GM12878 (cell line): Measurements from ENCODE around the gene ABCC3. TPM values are rescaled to one million over a fixed set of nuclear protein-coding genes. Genes with fewer than 3 reads are reported as not detected.

ENCODE experiments used
- ATAC-seq: fragments of 200-7000 bp; cut with Tn5 transposase; 3 replicates; pipeline ENCODE4 v1.9.1; 2020; ENCODE audit warnings: mild to moderate bottlenecking, moderate library complexity
- BruUV-seq: library from RNA; stranded (reverse); fragments of 400-500 nt; replicated peaks from 2 replicates; lab custom pipeline; 2021; lab: Mats Ljungman, UMichigan
- CTCF ChIA-PET: fragments of 300-600 bp; sonication (Branson Sonifier 250); formaldehyde crosslinking; extraction: SDS; loops from one replicate; lab custom pipeline; 2021; ENCODE audit warnings: inconsistent platforms; lab: Yijun Ruan, JAX
- POLR2A ChIA-PET: fragments of 350-600 bp; formaldehyde crosslinking; extraction: SDS; loops from one replicate; lab custom pipeline; 2021; ENCODE audit warnings: inconsistent platforms; lab: Charles Lee
- RAD21 ChIA-PET: fragments of 300-600 bp; sonication (Branson Sonifier 250); formaldehyde crosslinking; loops from one replicate; lab custom pipeline; 2023; ENCODE audit warnings: antibody characterized with exemption; ENCODE audit not compliant: unreplicated experiment; lab: Charles Lee
- SMC1A ChIA-PET: fragments of 300-600 bp; sonication (Branson Sonifier 250); formaldehyde crosslinking; loops from one replicate; lab custom pipeline; 2023; ENCODE audit not compliant: unreplicated experiment, uncharacterized antibody; lab: Charles Lee
- DNase-seq: peaks from one replicate; pipeline ENCODE4 v3.0.0-alpha.2; 2011; ENCODE audit warnings: low read depth, low spot score
- FAIRE-seq: peaks from 3 replicates; lab custom pipeline; 2011; peaks lifted over from hg19 to GRCh38; lab: Jason Lieb, UNC
- H2AFZ ChIP-seq: 2 replicates; pipeline ENCODE4 v1.6.0; 2011; ENCODE audit warnings: low read depth, low read length, control low read depth; ENCODE audit not compliant: control insufficient read depth
- H3K27ac ChIP-seq: 2 replicates; pipeline ENCODE4 v1.5.1; 2011; ENCODE audit warnings: control low read depth; ENCODE audit not compliant: control insufficient read depth, insufficient read depth
- H3K27me3 ChIP-seq, 2 experiments: replicated peaks in 1 of 2; 2 replicates each; pipeline versions ENCODE4 v1.6.0 to v1.6.1; 2011; ENCODE audit warnings: low read length in 1 of 2; ENCODE audit not compliant: control insufficient read depth in 2 of 2, insufficient read depth in 2 of 2
- H3K36me3 ChIP-seq, 2 experiments: 2 replicates each; pipeline ENCODE4 v1.5.1; 2011; ENCODE audit warnings: low read length in 1 of 2; ENCODE audit not compliant: control insufficient read depth in 2 of 2, insufficient read depth in 2 of 2
- H3K4me1 ChIP-seq: 2 replicates; pipeline ENCODE4 v1.6.1; 2011; ENCODE audit warnings: mild to moderate bottlenecking, low read length, moderate library complexity, mixed read lengths; ENCODE audit not compliant: control insufficient read depth, insufficient read depth
- H3K4me2 ChIP-seq: 2 replicates; pipeline ENCODE4 v1.6.0; 2011; ENCODE audit warnings: control low read depth; ENCODE audit not compliant: control insufficient read depth, insufficient read depth
- H3K4me3 ChIP-seq: fragments of 200-600 bp; sonication (generic); 2 replicates; pipeline ENCODE4 v1.5.1; 2016
- H3K79me2 ChIP-seq: 2 replicates; pipeline ENCODE4 v1.6.0; 2011; ENCODE audit warnings: low read length; ENCODE audit not compliant: control insufficient read depth, insufficient read depth
- H3K9ac ChIP-seq: 2 replicates; pipeline ENCODE4 v1.8.0; 2011; ENCODE audit warnings: low read length, control low read depth, mixed read lengths; ENCODE audit not compliant: control insufficient read depth, insufficient read depth
- H3K9me3 ChIP-seq: replicated peaks from 3 replicates; pipeline ENCODE4 v1.5.1; 2011; ENCODE audit warnings: mild to moderate bottlenecking, low read length; ENCODE audit not compliant: control insufficient read depth, insufficient read depth
- H4K20me1 ChIP-seq: 2 replicates; pipeline ENCODE4 v1.6.0; 2011; ENCODE audit not compliant: control insufficient read depth, insufficient read depth
- HDGF ChIP-seq: fragments of 450-650 bp; IDR thresholded peaks from 2 replicates; pipeline ENCODE4 v1.6.1; 2016; ENCODE audit warnings: antibody characterized with exemption
- JUNB ChIP-seq: IDR thresholded peaks from 2 replicates; pipeline ENCODE4 v1.6.1; 2016; ENCODE audit warnings: antibody characterized with exemption, mild to moderate bottlenecking
- NR2C1 ChIP-seq: fragments of 450-650 bp; IDR thresholded peaks from 2 replicates; pipeline ENCODE4 v1.6.1; 2017; ENCODE audit warnings: antibody characterized with exemption, mild to moderate bottlenecking, moderate library complexity
- POU2F2 ChIP-seq: IDR thresholded peaks from 3 replicates; pipeline ENCODE4 v1.6.1; 2011; ENCODE audit warnings: low read depth, mild to moderate bottlenecking, low read length, borderline replicate concordance
- RAD51 ChIP-seq: fragments of 450-650 bp; IDR thresholded peaks from 2 replicates; pipeline ENCODE4 v1.6.1; 2016; ENCODE audit warnings: moderate library complexity, mild to moderate bottlenecking, inconsistent platforms
- RBBP5 ChIP-seq: fragments of 200-600 bp; sonication (generic); conservative IDR thresholded peaks from 2 replicates; pipeline ENCODE4 v1.6.1; 2016
- RFX5 ChIP-seq: IDR thresholded peaks from 2 replicates; pipeline ENCODE4 v1.6.1; 2011; ENCODE audit warnings: low read depth, low read length, improper control_type of control experiment
- SUZ12 ChIP-seq: fragments of 200-600 bp; sonication (generic); IDR thresholded peaks from one replicate; pipeline ENCODE4 v1.6.1; 2018; ENCODE audit warnings: antibody characterized with exemption, mild to moderate bottlenecking; ENCODE audit not compliant: unreplicated experiment
- YBX1 ChIP-seq: fragments of 450-650 bp; IDR thresholded peaks from 2 replicates; pipeline ENCODE4 v1.6.1; 2016; ENCODE audit warnings: antibody characterized with exemption
- ZNF384 ChIP-seq: IDR thresholded peaks from 2 replicates; pipeline ENCODE4 v1.6.1; 2012; ENCODE audit warnings: low read depth, mild to moderate bottlenecking, low read length, improper control_type of control experiment, borderline replicate concordance
- ZZZ3 ChIP-seq: IDR thresholded peaks from 2 replicates; pipeline ENCODE4 v1.6.1; 2011; ENCODE audit warnings: low read depth; ENCODE audit not compliant: control insufficient read depth, insufficient read length
- WGBS: methylation state at CpG from one replicate; pipeline ENCODE4 v1.1.6; 2016; ENCODE audit warnings: low lambda C conversion rate; ENCODE audit not compliant: insufficient replicate concordance, insufficient coverage; ENCODE audit errors: missing lambda C conversion rate; 5-methylcytosine and 5-hydroxymethylcytosine counted together
- in situ Hi-C: fragments of 300-500 bp; cut with MboI; formaldehyde crosslinking; loops from 9 replicates; pipeline ENCODE4 v1.14.3; 2018; ENCODE audit warnings: mixed read lengths
- intact Hi-C: fragments of 100-400 bp; cut with micrococcal nuclease; formaldehyde crosslinking; loops from one replicate; pipeline ENCODE4 v1.14.2; 2022; ENCODE audit not compliant: unreplicated experiment
- polyA plus RNA-seq, 11 experiments: library from polyadenylated mRNA; depleted of rRNA in 4 of 11; unstranded in 6 of 11; stranded (reverse) in 5 of 11; fragments of >200 nt; fragmentation: Nextera tagmentation in 4 of 11; fragmentation: Illumina TruSeq in 1 of 11; extraction: Ambion mirVana in 4 of 11; extraction: Trizol in 1 of 11; gene quantifications; 1 replicate in 1 of 11; 2 replicates in 10 of 11; pipeline versions ENCODE4 v1.2.1 to v1.2.3, GENCODE V29; 2011 to 2016; ENCODE audit warnings: inconsistent platforms in 2 of 11, missing spikeins in 2 of 11, low read depth in 1 of 11
- total RNA-seq, 4 experiments: library from RNA; depleted of rRNA in 3 of 4; stranded (reverse); fragments of >200 nt in 3 of 4; fragmentation: Illumina TruSeq in 1 of 4; extraction: Trizol in 1 of 4; gene quantifications; 2 replicates each; pipeline versions ENCODE4 v1.2.1 to v1.2.3, GENCODE V29; 2013 to 2021
- TF ChIP-seq, protein P1 (sequence below): IDR thresholded peaks from 2 replicates; pipeline ENCODE4 v1.6.1; 2012; ENCODE audit warnings: low read depth, low read length, improper control_type of control experiment
- TF ChIP-seq, protein P2 (sequence below): fragments of 450-650 bp; IDR thresholded peaks from 2 replicates; pipeline ENCODE4 v1.6.1; 2014; ENCODE audit warnings: mild to moderate bottlenecking
- TF ChIP-seq, protein P3 (sequence below): IDR thresholded peaks from 2 replicates; pipeline ENCODE4 v1.6.1; 2012; ENCODE audit warnings: low read depth, low read length, improper control_type of control experiment
- TF ChIP-seq, protein P4 (sequence below), 3 experiments: IDR thresholded peaks in 2 of 3; conservative IDR thresholded peaks in 1 of 3; 2 replicates each; pipeline ENCODE4 v1.5.1; 2011; ENCODE audit warnings: low read depth in 3 of 3, low read length in 3 of 3, mild to moderate bottlenecking in 3 of 3, control low read depth in 2 of 3, moderate library complexity in 2 of 3, inconsistent platforms in 1 of 3, mixed read lengths in 1 of 3; ENCODE audit not compliant: control insufficient read depth in 2 of 3, insufficient read depth in 1 of 3; ENCODE audit errors: extremely low read depth in 1 of 3

Gene ABCC3
- total and polyA plus RNA-seq, 10 of the 15 experiments (the other 5 are each of a cell fraction or from before 2014, with no cell fraction given): 0.21 to 2.3 (median 0.71) TPM; not detected in 6

DNA sequence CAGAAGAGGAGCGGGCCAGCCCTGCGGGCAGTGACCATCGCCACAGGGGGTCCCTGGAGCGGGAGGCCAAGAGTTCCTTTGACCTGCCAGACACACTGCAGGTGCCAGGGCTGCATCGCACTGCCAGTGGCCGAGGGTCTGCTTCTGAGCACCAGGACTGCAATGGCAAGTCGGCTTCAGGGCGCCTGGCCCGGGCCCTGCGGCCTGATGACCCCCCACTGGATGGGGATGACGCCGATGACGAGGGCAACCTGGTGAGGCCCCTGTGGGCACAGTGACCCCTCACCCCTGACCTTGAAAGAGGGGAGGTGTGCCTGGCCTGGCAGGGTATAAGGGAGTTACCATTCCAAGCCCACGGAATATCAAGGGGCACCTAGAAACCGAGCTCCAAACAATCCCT is 35.1 kb upstream of the ABCC3 start:
- H3K27me3 ChIP-seq: no peaks in the 10 kb centered on the region; a peak in 1 of 4 replicates
- TF ChIP-seq RAD51 (no peak), JUNB (no peak)
- TF ChIP-seq, protein P1, sequence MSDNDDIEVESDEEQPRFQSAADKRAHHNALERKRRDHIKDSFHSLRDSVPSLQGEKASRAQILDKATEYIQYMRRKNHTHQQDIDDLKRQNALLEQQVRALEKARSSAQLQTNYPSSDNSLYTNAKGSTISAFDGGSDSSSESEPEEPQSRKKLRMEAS: no peak
- no peaks in the 10 kb centered on the region for H3K4me1 ChIP-seq
- RAD21 ChIA-PET: no interaction called here
- no peak overlapping the region for H3K9ac ChIP-seq
- intact Hi-C loops: no loop called here
- no peak overlapping the region for H3K4me2 ChIP-seq
- H3K36me3 ChIP-seq: no peaks in the 10 kb centered on the region
- no peak overlapping the region for H2AFZ ChIP-seq
- no peak for FAIRE-seq
- POLR2A ChIA-PET: no interaction called here
- DNase-seq: no peak
- 53% methylated on average over 15 of the region's 15 CpGs for WGBS
- no peaks in the 10 kb centered on the region for H3K79me2 ChIP-seq
- ATAC-seq: no peak
- H3K4me3 ChIP-seq: no peak overlapping the region
- H4K20me1 ChIP-seq: no peaks in the 10 kb centered on the region
- BruUV-seq: no TSS peak
- no peaks in the 10 kb centered on the region for H3K9me3 ChIP-seq
- in situ Hi-C loops: no loop called here
- H3K27ac ChIP-seq: no peak overlapping the region
- SMC1A ChIA-PET: no interaction called here
- CTCF ChIA-PET: no interaction called here

DNA sequence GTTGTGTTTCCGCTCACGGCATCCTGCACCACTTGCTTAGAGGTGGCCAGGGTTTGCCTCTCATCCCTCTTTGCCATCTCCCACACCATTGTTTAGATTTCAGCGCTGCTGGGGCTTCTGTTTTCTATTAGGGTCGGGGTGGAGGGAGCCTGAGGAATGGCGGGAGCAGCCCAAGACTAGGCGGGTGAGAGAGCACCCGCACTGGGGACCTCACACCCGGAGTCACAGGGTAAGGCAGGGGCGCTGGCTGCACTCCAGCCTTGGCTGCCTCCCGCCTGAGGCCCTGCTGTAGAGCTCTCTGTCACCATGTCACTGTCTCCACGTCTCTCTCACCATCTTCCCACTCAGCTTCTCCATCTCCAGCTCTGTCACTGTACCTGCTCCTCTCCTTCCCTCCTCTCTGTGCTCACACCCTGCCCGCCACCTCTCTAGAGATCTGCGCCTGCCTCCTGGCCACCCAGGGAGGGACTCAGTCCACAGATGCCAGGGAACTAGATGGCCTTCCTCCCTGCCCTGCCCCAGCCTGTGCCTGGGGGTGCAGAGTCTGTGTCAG is 32.8 kb upstream of the ABCC3 start:
- H3K4me3 ChIP-seq: no peak overlapping the region
- H3K27ac ChIP-seq: no peak overlapping the region
- H3K79me2 ChIP-seq: no peaks in the 10 kb centered on the region
- SMC1A ChIA-PET: no interaction called here
- H3K9me3 ChIP-seq: no peaks in the 10 kb centered on the region
- no peak for DNase-seq
- no peak overlapping the region for H3K9ac ChIP-seq
- no peak for ATAC-seq
- in situ Hi-C loops: no loop called here
- no peaks in the 10 kb centered on the region; a peak in 2 of 4 replicates for H3K27me3 ChIP-seq
- no peaks in the 10 kb centered on the region for H3K36me3 ChIP-seq
- no peak overlapping the region for H3K4me2 ChIP-seq
- POLR2A ChIA-PET: no interaction called here
- 39% methylated on average over 13 of the region's 13 CpGs for WGBS
- H4K20me1 ChIP-seq: no peaks in the 10 kb centered on the region
- BruUV-seq: no TSS peak
- intact Hi-C loops: no loop called here
- H3K4me1 ChIP-seq: no peaks in the 10 kb centered on the region
- no peak for FAIRE-seq
- CTCF ChIA-PET: no interaction called here
- no peak overlapping the region for H2AFZ ChIP-seq
- RAD21 ChIA-PET: no interaction called here
- TF ChIP-seq, protein P2, sequence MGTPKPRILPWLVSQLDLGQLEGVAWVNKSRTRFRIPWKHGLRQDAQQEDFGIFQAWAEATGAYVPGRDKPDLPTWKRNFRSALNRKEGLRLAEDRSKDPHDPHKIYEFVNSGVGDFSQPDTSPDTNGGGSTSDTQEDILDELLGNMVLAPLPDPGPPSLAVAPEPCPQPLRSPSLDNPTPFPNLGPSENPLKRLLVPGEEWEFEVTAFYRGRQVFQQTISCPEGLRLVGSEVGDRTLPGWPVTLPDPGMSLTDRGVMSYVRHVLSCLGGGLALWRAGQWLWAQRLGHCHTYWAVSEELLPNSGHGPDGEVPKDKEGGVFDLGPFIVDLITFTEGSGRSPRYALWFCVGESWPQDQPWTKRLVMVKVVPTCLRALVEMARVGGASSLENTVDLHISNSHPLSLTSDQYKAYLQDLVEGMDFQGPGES: no peak
- no peak for TF ChIP-seq RFX5
- TF ChIP-seq ZNF384: no peak
- no peak for TF ChIP-seq POU2F2
- no peak for TF ChIP-seq SUZ12
- no peak for TF ChIP-seq HDGF
- TF ChIP-seq RBBP5: no peak
- TF ChIP-seq NR2C1: no peak
- TF ChIP-seq, protein P3, sequence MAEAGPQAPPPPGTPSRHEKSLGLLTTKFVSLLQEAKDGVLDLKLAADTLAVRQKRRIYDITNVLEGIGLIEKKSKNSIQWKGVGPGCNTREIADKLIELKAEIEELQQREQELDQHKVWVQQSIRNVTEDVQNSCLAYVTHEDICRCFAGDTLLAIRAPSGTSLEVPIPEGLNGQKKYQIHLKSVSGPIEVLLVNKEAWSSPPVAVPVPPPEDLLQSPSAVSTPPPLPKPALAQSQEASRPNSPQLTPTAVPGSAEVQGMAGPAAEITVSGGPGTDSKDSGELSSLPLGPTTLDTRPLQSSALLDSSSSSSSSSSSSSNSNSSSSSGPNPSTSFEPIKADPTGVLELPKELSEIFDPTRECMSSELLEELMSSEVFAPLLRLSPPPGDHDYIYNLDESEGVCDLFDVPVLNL: no peak
- TF ChIP-seq YBX1: no peak
- no peak for TF ChIP-seq ZZZ3
- TF ChIP-seq, protein P4, sequence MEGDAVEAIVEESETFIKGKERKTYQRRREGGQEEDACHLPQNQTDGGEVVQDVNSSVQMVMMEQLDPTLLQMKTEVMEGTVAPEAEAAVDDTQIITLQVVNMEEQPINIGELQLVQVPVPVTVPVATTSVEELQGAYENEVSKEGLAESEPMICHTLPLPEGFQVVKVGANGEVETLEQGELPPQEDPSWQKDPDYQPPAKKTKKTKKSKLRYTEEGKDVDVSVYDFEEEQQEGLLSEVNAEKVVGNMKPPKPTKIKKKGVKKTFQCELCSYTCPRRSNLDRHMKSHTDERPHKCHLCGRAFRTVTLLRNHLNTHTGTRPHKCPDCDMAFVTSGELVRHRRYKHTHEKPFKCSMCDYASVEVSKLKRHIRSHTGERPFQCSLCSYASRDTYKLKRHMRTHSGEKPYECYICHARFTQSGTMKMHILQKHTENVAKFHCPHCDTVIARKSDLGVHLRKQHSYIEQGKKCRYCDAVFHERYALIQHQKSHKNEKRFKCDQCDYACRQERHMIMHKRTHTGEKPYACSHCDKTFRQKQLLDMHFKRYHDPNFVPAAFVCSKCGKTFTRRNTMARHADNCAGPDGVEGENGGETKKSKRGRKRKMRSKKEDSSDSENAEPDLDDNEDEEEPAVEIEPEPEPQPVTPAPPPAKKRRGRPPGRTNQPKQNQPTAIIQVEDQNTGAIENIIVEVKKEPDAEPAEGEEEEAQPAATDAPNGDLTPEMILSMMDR (IDR thresholded peaks at IDR 0.05 in 2 of 3, conservative IDR thresholded peaks at IDR 0.05 in 1 of 3; ENCODE audit: control insufficient read depth in 2 of 3, extremely low read depth in 1 of 3, insufficient read depth in 1 of 3, low read depth in 3 of 3, low read length in 3 of 3): no peak
